Vagina (tissue), 2 donors: ENCODE results near the gene ATP8A2.

Source experiments
- CTCF ChIP-seq, 3 experiments: fragments of 450-650 bp in 2 of 3; fragments of 200-600 bp in 1 of 3; sonication (generic) in 1 of 3; IDR thresholded peaks; one replicate each; pipeline ENCODE4 v1.5.1; 2017 to 2019; ENCODE audit warnings: antibody characterized with exemption in 3 of 3, mild to moderate bottlenecking in 2 of 3, moderate library complexity in 2 of 3
- POLR2AphosphoS5 ChIP-seq, 2 donors: sonication (generic); formaldehyde crosslinking; IDR thresholded peaks; one replicate each; pipeline ENCODE4 v1.9.0; 2017; ENCODE audit warnings: antibody characterized with exemption in 2 of 2, mild to moderate bottlenecking in 2 of 2, low read depth in 1 of 2; ENCODE audit not compliant: insufficient read depth in 1 of 2

- no peak for TF ChIP-seq CTCF (IDR thresholded peaks at IDR 0.05)
- no peak for TF ChIP-seq POLR2AphosphoS5 (IDR thresholded peaks at IDR 0.05; ENCODE audit: insufficient read depth in 1 of 2, low read depth in 1 of 2)
Measured at GRCh38 chr13:25905611-25906010, 533.8 kb downstream of the ATP8A2 start.
